ENCODE data around the gene ZNF516. TPM values are rescaled to one million over a fixed set of nuclear protein-coding genes. Genes with fewer than 3 reads are reported as not detected.

ZNF516 gene
- total RNA-seq, 1 donor from 2014 or later: 48.5 TPM

- DNase-seq (ENCODE audit: low spot score): no peak
These were observed 112.8 kb downstream of the ZNF516 start for GRCh38 chr18:76382275-76382674.

GRCh38 chr18:76380791-76381405 is 114.1 kb downstream of the ZNF516 start:
- DNase-seq (ENCODE audit: low spot score): no peak

GRCh38 chr18:76380127-76380729 is 114.8 kb downstream of the ZNF516 start:
- no peak for DNase-seq (ENCODE audit: low spot score)

GRCh38 chr18:76379226-76380126 is 115.6 kb downstream of the ZNF516 start:
- DNase-seq (ENCODE audit: low spot score): no peak

GRCh38 chr18:76378526-76379215 is 116.4 kb downstream of the ZNF516 start:
- no peak for DNase-seq (ENCODE audit: low spot score)

- DNase-seq (ENCODE audit: low spot score): no peak
These were observed 117.7 kb downstream of the ZNF516 start for GRCh38 chr18:76377359-76377756.

GRCh38 chr18:76376668-76377358 is 118.2 kb downstream of the ZNF516 start:
- DNase-seq (ENCODE audit: low spot score): no peak

- DNase-seq (ENCODE audit: low spot score): no peak
These were observed 118.8 kb downstream of the ZNF516 start for GRCh38 chr18:76376225-76376624.

- no peak for DNase-seq (ENCODE audit: low spot score)
These were observed 120.4 kb downstream of the ZNF516 start for GRCh38 chr18:76374330-76375281.

- DNase-seq (ENCODE audit: low spot score): no peak
These were observed 121.7 kb downstream of the ZNF516 start for GRCh38 chr18:76373297-76373696.

- no peak for DNase-seq (ENCODE audit: low spot score)
These were observed 123.5 kb downstream of the ZNF516 start for GRCh38 chr18:76371301-76372203.

- DNase-seq (ENCODE audit: low spot score): no peak
These were observed 124.4 kb downstream of the ZNF516 start for GRCh38 chr18:76370686-76371085.

- no peak for DNase-seq (ENCODE audit: low spot score)
These were observed 124.8 kb downstream of the ZNF516 start for GRCh38 chr18:76370201-76370600.

GRCh38 chr18:76369791-76370190 is 125.3 kb downstream of the ZNF516 start:
- DNase-seq (ENCODE audit: low spot score): no peak

- DNase-seq (ENCODE audit: low spot score): no peak
These were observed 126.1 kb downstream of the ZNF516 start for GRCh38 chr18:76368976-76369375.

GRCh38 chr18:76368271-76368670 is 126.8 kb downstream of the ZNF516 start:
- no peak for DNase-seq (ENCODE audit: low spot score)

GRCh38 chr18:76367168-76368125 is 127.6 kb downstream of the ZNF516 start:
- no peak for DNase-seq (ENCODE audit: low spot score)

- DNase-seq (ENCODE audit: low spot score): no peak
These were observed 129.5 kb downstream of the ZNF516 start for GRCh38 chr18:76365561-76365960.

Data from mucosa of gallbladder (tissue), 1 donor.